ENCODE data around the gene TENT4B.

The TENT4B gene

GRCh38 chr16:50260206-50261159 is 107.4 kb downstream of the TENT4B start:
- DNase-seq: no peak

GRCh38 chr16:50261160-50261706 is 108.1 kb downstream of the TENT4B start:
- no peak for DNase-seq

GRCh38 chr16:50261707-50262235 is 108.7 kb downstream of the TENT4B start:
- no peak for DNase-seq

- no peak for DNase-seq
Observed at GRCh38 chr16:50263060-50263909, 110.2 kb downstream of the TENT4B start.

- DNase-seq: no peak
Observed at GRCh38 chr16:50263940-50264929, 111.1 kb downstream of the TENT4B start.

- DNase-seq: no peak
Observed at GRCh38 chr16:50265260-50265659, 112.2 kb downstream of the TENT4B start.

- no peak for DNase-seq
Observed at GRCh38 chr16:50265716-50266336, 112.7 kb downstream of the TENT4B start.

- DNase-seq: no peak
Observed at GRCh38 chr16:50266337-50267091, 113.4 kb downstream of the TENT4B start, which contains the start of gene ADCY7. Gene ADCY7, plus strand, starts transcription at chr16:50266551. Its CDS starts 21,629 bp downstream, at chr16:50288180.

- no peak for DNase-seq
Observed at GRCh38 chr16:50267151-50267631, 114.1 kb downstream of the TENT4B start.

- no peak for DNase-seq
Observed at GRCh38 chr16:50267651-50268050, 114.5 kb downstream of the TENT4B start.

GRCh38 chr16:50268352-50268751 is 115.2 kb downstream of the TENT4B start:
- DNase-seq: no peak

- no peak for DNase-seq
Observed at GRCh38 chr16:50269061-50269705, 116.1 kb downstream of the TENT4B start.

- DNase-seq: no peak
Observed at GRCh38 chr16:50269769-50270509, 116.8 kb downstream of the TENT4B start.

GRCh38 chr16:50270510-50271147 is 117.5 kb downstream of the TENT4B start:
- no peak for DNase-seq

GRCh38 chr16:50271148-50272041 is 118.3 kb downstream of the TENT4B start:
- no peak for DNase-seq

- no peak for DNase-seq
Observed at GRCh38 chr16:50272111-50272571, 119.0 kb downstream of the TENT4B start.

GRCh38 chr16:50272687-50273381 is 119.7 kb downstream of the TENT4B start:
- DNase-seq: no peak

All from 8988T (cell line).